Tibial nerve (tissue), 3 donors: Measurements from ENCODE around the gene S100A13.

Experiments used
- POLR2A ChIP-seq, 2 donors: fragments of 450-650 bp; IDR thresholded peaks; one replicate each; pipeline ENCODE4 v1.6.1; 2017; ENCODE audit warnings: antibody characterized with exemption in 2 of 2, mild to moderate bottlenecking in 2 of 2, moderate library complexity in 2 of 2
- TF ChIP-seq, protein P1 (sequence below), 5 experiments: fragments of 200-600 bp in 3 of 5; fragments of 450-650 bp in 2 of 5; sonication (generic) in 3 of 5; IDR thresholded peaks; one replicate each; pipeline ENCODE4 v1.5.1; 2016 to 2019; ENCODE audit warnings: antibody characterized with exemption in 5 of 5, mild to moderate bottlenecking in 3 of 5, moderate library complexity in 2 of 5

DNA sequence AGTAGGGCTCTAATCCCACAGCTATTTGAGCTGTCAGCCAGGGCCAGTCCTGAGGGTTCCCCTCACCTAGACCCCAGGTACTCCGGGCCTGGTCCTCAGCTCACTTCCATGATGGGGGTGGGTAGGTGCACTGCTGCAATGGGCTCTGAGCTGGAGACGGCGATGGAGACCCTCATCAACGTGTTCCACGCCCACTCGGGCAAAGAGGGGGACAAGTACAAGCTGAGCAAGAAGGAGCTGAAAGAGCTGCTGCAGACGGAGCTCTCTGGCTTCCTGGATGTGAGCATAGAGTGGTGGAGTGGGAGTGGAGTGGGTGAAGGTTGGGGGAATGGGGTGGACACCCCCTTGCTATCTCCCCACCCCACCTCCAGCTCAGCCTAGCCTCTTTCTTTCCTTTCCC, 3.1 kb upstream of the S100A13 start:
- TF ChIP-seq, protein P1, sequence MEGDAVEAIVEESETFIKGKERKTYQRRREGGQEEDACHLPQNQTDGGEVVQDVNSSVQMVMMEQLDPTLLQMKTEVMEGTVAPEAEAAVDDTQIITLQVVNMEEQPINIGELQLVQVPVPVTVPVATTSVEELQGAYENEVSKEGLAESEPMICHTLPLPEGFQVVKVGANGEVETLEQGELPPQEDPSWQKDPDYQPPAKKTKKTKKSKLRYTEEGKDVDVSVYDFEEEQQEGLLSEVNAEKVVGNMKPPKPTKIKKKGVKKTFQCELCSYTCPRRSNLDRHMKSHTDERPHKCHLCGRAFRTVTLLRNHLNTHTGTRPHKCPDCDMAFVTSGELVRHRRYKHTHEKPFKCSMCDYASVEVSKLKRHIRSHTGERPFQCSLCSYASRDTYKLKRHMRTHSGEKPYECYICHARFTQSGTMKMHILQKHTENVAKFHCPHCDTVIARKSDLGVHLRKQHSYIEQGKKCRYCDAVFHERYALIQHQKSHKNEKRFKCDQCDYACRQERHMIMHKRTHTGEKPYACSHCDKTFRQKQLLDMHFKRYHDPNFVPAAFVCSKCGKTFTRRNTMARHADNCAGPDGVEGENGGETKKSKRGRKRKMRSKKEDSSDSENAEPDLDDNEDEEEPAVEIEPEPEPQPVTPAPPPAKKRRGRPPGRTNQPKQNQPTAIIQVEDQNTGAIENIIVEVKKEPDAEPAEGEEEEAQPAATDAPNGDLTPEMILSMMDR (IDR thresholded peaks at IDR 0.05) = no peak
- no peak for TF ChIP-seq POLR2A (IDR thresholded peaks at IDR 0.05)
